GM19035 (cell line): ENCODE results near the gene TBC1D5.
"Not testable (repeated sequence)": the region's sequence is repeated elsewhere in the genome, so short reads cannot be mapped to it uniquely, and the experiment has no call there.

Experiments
- ATAC-seq: cut with Tn5 transposase; IDR thresholded peaks from one replicate; pipeline ENCODE4 v1.9.1; 2021; ENCODE audit not compliant: unreplicated experiment

TBC1D5 gene

DNA sequence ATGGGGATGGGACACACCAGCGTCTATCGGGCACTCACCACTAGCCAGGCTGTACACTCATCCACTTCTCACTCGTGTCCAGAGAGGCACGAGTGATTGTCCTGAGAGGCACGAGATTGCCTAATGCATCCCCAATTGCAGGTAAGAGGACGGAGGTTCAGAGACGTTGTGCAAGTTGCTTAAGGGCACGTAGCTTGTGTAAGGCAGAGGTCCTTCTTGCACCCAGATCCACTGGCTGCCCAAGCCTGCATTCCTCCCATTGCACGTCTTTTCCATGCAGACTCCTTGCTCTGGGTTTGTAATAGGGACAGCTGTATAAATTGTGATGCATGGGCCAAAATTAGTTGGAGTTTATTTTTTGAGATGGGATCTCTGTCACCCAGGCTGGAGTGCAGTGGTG lies 593.4 kb downstream of the TBC1D5 start:
- ATAC-seq: no peak

DNA sequence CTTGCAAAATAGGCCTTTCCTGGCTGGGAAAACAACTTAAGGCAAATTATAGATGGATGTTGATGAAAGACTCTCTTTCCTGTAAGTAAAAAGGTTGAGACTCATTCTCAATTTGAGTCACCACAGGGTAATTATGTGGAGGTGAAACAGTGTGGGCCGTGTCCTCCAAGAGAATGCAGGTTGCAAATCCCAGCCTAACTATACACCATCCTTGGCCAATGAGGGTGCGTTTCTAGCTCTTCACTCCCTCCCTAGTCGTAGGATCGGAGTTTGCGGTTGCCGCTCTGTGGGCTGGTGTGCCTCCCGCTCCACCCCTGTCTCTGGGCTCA lies 597.8 kb downstream of the TBC1D5 start:
- ATAC-seq: no peak

DNA sequence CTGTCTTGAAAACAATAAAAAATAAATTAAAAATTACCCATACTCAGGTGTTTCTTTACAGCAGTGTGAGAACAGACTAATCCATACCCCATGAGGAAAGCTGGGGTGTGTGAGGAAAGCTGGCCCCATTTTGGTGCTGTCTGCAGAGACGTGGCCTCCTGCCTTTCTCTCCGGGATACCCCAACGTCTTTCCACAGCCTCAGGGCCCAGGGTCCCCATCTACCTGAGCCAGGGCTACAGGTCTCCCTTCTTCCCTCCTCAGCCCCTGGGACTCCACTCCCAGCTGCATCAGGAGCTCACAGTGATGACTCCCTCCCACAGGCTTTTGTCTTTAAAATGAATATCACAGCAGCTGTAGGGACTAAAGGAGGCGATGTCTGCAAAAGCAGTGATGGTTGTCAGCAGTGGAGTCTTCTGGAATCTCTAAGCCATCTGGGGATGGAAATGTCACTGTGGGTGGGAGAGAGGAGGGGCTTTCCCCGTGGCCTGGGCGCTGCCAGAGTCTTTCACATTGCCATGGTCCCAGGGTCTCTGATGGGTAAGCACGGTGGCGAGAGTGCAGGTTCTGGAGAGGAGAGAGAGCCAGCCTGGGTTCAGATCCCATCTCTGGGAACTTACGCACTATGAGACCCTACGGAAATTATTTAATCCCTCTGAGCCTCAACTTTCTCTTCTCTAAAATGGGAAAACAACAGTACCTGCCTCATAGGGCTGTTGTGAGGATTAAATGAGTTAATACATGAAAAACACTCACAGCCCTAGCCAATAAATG lies 598.4 kb downstream of the TBC1D5 start:
- no peak for ATAC-seq

DNA sequence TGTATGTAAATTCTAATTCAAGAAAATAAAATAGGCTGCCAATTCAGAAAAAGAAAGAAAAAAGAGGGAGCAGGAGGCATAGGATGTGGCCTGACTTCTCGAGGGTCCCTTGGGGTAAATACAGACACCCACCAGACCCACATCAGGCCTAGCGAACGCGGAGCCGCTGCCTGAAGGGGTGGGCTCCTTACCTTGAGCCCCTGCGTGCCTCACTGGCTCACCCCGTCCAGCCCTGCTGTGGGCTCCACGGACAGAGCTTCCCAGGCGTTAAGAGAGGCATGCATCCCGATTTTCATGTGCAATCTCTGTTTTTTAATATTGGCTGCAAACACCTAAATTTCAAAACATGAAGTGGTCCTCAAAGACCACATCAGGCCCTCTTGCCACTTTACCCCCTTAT lies 599.9 kb downstream of the TBC1D5 start:
- ATAC-seq: no peak

DNA sequence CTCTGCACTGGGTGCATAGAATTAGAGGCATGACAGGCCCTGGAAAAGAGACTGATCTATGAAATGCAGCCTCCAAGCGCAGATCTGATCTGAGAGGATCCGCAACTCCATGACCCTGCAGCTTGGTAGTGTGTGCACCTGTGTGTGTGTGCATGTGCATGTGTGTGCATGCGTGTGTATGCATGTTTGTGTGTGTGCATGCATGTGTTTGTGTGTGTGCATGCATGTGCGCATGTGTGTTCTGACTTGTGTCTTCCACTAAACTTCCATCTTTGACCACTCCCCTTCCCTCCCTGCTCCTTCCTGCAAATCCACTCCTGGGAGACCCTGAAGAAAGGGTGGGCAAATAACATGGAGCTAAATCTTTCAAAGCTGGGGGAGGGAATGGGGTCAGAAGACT lies 600.7 kb downstream of the TBC1D5 start:
- no peak for ATAC-seq

DNA sequence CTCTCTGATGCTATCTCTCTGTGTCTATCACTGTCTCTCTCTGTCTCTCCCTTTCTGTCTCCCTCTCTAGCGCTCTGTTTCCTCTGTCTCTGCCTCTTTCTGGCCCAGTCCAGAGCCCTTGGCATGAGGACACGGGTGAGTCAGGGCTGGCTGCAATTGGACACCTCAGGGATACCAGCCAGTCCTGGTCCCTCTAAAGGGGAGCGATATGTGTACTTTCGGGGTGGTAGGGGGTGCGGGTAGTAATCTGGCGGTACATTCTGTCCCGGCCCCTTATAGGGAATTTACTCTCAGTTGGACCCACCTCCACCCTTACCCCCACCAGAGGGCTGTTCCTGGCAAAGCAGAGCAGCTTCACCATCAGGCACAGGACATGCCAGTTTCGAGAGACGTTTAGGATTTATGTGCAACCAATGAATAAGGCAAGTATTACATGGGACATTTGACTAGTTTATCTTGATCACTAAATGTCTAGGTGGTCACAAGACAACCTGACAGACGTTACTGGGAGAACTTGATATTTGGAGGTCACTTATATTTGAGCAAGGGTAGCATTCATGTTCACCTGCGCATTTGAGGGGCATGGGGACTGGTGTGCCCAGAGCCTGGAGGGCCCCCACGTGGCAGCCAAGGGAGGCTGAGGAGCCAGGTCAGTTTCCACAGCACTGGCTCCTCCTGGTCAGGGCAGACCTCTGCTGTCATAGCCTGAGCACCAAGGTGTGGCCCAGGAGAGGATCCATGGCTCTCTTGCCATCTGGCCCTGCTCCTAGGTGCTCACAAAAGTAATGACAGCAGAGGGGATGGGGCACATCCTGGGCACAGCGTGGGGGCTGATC lies 601.5 kb downstream of the TBC1D5 start:
- no peak for ATAC-seq

DNA sequence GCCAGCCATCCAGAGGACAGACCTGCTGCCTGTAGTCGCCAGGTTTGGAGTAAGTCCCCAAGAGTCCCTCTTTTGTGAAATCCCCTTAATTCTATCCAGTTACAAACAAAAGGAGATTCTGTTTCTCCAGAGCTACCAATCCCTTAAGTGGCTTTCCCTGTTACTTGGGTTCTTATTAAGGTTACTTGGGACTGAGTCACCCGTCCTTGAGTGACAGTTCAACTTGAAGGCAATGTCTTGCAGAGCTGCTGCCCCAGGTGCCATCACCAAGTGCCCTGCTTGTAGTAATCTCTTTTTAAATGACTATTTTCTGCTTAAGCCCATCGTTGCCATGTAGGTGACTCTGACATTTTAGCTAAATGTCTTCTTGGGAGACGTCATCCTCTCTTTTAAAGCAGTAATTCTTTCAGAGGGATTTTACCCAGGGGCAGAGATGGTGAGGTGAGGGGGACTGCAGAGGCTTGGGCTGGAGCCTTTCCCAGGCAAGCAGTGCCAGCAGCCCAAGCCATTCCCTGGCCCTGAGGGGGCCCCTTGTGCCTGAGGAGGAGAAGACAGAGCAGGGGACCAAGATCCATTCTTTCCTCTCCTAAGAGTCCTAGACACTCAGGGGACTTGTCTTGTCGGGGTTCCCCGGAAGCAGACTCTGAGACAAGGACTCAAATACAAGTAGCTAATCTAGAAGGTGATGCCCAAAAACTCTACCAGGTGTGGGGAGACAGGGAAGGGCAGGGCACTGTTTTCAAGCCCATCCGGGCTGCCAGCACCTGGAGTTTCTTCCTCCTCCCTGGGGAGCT lies 604.0 kb downstream of the TBC1D5 start:
- ATAC-seq: no peak

DNA sequence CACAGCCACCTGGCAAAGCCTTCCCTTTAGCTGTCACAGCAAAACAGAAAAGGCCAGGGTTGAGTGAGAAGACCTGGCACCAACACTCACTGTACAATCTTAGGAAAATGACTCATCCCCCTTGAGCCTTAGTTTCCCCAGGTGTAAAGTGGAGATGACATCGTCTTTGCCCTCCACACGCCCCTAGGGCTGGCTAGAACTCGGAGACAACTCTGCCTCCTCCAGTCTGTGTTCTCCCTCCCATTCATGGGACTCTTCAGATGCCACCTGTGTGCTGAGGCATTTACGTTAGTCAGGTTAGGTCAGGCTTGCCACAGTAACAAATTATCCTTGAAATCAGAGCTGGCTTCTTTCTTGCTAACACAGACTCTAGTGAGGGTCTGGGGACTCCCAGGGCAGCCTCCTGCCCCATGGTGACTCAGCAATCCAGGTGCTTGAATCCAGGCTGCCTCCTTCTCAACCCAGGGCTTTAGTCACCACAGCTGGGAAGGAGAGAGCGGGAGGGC lies 605.1 kb downstream of the TBC1D5 start:
- no peak for ATAC-seq

DNA sequence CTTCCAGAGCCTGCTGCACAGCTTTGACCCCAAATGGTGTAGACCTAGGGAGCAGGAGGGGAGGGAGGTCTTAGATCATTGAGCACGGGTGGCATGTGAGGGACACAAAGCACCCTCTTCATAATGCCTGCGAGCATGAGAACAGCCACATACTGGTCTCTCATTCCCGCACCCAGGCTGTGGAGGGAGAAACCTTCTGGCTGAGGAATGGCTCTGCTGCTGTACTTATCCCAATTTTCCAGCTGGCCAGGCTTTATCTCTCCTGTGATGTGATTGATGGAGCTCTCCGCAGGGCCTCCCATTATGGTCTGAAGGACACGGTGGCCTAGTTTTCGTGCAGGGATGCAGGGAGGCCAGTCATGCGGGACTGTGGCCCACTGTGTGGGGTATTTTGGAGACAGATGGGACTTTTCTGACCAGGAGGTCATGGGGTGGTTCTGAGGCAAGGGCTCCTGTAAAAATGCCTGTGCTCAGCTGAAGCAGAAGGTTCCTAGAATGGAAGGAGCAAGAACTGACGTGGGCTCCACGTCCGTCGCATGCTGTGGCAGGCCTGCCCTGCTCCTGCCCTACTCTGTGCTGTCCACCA lies 606.2 kb downstream of the TBC1D5 start:
- ATAC-seq: no peak

DNA sequence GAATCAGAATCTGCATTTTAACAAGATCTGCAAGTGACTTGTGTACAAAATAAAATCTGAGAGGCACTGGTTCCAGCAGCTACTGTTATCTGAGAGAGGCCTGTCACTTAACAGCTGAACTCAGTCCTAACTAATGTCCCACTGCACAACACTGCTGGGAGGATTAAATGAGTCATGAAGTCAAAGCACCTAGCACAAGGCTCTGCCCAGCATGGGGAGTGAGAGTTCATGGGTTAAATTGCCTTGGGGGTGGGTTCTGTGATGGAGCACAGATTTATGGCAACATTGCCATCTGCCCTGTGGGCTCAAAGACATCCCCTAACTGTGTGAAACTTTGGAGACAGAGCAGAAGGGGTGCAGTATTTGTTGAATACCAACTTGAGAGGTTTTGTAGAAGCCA lies 606.7 kb downstream of the TBC1D5 start:
- no peak for ATAC-seq

DNA sequence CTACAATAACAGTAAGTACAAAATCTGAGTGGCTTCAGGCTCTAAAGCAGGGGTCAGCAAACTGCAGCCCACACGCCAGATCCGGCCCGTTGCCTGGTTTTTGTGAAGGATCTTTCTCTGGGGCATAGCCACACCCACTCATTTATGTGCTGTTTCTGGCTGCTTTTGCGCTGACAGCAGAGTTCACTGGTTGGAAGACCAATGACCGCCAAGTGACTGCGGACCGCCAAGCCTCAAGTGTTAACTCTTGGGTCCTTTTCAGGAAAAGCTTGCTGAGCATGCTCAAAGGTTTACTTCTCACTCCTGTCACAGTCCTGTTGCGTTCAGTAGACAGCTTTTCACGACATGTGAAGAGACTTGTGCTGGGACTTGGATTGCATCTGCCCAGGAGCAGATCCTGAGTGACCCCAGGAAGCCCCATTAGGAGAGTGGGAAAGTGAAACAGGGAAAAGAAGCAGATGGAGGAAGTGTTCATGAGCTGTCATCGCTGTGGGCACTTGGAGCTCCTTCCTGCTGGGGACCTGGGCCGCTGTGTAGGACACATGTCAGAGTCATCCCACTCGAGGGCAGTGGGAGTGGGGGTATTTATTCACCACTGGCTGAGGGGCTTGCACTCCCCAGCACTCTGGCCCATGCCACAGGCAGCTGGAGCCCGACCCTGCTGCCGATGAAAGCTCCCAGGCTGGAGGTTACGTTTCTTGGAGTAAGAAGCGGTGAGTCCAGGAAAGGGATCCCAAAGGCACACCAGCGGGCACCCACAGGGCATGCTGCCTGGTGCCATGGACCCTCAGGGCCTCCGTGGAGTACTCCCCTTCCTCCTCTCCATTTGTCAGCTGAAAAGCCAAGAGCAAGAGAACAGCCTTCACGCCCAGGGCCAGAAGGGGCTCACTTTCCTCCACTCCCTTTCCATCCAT lies 608.5 kb downstream of the TBC1D5 start:
- ATAC-seq: no peak

DNA sequence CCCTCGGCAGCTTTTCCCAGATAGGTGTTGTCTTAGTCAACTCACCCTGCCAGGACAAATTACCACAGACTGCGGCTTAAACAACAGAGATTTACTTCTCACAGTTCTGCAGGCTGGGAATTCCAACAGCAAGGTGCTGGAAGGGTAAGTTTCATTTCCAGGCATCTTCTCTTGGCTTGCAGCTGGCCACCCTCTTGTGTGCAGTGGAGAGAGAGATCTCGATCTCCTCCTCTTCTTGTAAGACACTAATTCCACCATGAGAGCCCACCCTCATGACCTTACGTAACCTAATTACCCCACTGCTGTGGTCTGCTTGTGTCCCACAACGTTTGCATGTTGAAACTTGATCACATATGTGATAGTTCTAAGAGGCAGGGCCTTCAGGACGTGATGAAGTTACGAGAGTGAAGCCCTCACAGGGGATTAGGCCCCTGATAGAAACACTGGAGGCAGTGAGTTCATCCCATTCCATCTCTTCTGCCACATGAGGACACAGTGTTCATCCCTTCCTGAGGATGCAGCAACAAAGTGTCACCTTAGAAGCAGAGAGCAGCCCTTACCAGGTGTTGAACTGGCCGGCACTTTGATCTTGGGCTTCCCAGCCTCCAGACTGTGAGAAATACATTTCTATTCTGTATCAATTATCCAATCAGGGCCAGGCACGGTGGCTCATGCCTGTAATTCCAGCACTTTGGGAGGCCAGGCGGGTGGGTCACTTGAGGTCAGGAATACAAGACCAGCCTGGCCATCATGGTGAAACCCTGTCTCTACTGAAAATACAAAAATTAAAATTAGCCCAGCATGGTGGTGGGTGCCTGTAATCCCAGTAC lies 609.9 kb downstream of the TBC1D5 start:
- no peak for ATAC-seq

DNA sequence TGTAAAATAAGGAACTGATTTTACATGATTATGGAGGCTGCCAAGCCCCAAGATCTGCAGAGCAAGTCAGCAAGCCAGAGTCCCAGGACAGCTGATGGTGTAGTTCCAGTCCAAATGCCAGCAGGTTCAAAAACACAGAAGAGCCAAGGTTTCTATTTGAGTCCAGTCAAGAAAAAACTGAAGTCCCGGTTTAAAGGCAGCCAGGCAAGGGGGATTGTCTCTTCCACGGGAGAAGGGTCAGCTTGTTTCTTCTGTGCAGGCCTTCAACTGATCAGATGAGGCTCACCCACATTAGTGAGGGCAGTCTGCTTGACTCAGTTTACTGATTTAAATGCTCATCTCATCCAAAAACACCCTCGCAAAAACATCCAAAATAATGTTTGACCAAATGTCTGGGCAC lies 611.5 kb downstream of the TBC1D5 start:
- ATAC-seq: no peak

DNA sequence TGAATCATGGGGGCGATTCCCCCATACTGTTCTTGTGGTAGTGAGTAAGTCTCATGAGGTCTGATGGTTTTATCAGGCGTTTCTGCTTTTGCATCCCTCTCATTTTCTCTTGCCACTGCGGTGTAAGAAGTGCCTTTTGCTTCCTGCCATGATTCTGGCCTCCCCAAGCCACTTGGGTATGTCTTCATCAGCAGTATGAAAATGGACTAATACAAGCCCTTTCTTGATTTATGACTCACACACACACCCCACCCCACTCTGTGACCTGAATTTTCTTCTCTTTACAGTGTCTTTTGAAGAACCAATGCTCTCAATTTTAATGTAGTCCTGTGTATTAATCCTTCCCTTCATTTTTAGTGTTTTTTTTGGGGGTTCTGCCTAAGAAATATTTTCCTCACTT lies 612.9 kb downstream of the TBC1D5 start:
- no peak for ATAC-seq

DNA sequence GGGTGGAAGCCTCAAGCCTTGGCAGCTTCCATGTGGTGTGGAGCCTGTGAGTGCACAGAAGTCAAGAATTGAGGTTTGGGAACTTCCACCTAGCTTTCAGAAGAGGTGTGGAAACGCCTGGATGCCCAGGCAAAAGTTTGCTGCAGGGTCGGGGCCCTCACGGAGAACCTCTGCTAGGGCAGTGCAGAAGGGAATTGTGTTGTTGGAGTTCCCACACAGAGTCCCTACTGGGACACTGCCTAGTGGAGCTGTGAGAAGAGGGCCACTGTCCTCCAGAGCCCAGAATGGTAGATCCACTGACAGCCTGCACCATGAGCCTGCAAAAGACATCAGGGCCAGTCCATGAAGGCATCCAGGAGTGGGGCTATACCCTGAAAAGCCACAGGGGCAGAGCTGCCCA lies 613.8 kb downstream of the TBC1D5 start:
- ATAC-seq: not testable (repeated sequence)

DNA sequence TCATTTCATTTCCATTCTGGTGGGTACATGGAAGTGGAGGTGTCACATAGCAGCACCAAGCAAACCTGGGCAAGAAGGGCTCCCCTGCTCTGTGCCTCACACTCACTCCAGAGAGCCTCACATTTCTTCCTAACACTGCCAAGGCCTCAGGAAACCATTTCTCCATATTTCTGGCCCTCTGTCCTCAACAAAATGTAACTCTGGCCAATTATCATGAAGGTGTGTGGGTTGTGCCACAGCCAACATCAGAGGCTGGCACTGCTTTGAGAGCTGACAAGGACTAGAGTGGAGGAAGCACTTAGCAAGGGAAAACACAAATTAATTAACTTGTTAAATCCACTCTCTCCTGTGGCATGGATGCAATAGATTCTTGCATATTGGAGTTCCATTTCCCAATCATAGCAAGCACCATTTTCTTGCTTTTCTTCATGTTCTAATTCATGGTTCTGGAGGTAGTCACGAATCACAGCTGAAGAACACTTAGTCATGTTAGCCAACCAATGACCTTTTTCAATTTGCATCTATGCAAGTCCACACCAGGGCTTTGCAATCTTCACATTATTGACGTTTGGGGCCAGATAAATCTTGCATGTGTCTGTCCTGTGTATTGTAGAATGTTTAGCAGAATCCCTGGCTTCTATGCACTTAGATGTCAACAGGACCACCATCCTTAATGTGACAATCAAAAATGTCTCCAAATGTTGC lies 616.5 kb downstream of the TBC1D5 start:
- no peak for ATAC-seq

DNA sequence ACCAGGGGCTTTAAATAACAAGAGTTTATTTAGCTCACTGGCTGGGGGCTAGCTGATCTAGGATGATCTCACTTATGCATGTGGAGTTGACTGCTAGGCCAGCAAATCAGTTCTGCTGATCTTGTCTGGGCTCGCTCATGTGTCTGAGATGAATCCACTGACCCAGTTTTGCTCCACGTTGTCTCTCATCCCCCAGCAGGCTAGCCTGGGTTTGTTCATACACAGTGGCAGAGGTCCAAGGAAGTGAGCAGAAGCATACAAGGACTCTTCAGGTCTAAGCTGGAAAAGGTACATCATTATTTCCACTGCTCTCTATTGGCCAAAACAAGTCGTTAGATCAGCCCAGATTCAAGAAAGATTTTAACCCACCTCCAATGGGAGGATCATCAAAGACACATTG lies 619.7 kb downstream of the TBC1D5 start:
- no peak for ATAC-seq

DNA sequence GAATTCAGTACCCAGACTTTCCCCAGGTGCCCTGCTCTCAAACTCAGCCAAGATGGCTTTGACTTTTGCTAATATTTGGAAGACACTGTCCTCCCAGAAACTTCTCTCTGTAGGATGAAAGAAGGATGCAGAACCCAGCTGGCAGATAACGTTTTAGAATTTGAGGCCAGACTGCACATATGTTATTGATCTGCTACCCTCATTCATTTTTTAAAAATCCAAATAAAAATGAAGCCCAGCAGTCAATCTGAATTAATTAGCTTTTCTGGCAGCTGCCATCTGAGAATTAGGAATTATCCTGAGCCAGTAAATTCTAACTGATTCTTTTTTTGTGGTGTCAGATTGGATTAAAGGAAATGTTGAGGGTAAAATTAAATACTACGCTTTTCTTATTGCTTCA lies 621.1 kb downstream of the TBC1D5 start:
- ATAC-seq: no peak

DNA sequence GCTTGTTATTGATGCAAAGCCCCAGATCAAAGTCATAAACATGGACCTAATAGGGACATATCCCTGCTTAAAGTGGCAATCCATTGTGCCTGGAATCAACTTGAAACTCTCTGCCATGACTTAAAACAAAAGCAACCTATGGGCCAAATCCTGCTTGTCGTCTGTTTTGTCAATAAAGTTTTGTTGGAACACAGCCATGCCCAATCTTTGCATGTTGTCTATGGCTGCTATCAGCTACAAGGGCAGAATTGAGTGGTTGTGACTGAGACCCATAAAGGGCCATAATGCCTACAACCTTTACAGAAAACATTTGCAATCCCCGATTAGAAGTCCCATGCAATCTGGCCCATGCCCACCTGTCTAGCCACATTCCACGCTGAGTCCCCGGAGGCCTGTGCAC lies 622.3 kb downstream of the TBC1D5 start:
- ATAC-seq: no peak
